IPS DF 4.7 (cell line): Measurements from ENCODE around the gene ACSF3.
"Not testable (repeated sequence)": the region's sequence is repeated elsewhere in the genome, so short reads cannot be mapped to it uniquely, and the experiment has no call there.

Experiments used
- DNase-seq: peaks from one replicate; pipeline ENCODE4 v3.0.0-alpha.2; 2013; ENCODE audit warnings: low spot score; ENCODE audit errors: extremely low read depth

The ACSF3 gene

DNA sequence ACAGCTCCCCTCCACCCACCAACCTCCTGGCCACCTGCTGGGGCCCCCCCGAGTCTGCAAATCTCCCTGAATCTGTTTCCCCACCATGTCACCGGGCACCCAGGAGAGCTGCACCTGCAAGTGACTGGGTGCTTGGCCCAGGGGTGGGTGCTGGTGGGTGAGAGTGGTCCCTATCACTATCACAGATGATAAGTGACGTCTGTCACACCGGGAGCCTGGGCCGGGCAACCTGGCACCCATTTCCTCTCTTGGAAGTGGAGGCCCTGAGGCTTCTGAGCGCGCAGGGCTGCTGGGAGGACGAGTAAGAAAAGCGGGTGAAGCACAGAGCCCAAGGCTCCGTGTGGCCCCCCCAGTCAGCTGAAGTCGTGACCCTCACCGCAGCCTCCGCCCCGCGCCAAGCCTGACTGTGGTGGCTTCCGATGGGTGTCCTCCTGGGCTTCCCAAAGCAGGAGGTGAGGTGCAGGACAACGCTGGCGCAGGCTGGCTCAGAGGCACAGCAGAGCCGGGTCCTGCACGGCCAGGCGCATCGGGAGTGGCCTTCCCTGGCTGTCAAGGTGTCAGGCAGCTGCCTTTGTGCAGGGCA, 21.0 kb upstream of the ACSF3 start:
- DNase-seq: no peak

DNA sequence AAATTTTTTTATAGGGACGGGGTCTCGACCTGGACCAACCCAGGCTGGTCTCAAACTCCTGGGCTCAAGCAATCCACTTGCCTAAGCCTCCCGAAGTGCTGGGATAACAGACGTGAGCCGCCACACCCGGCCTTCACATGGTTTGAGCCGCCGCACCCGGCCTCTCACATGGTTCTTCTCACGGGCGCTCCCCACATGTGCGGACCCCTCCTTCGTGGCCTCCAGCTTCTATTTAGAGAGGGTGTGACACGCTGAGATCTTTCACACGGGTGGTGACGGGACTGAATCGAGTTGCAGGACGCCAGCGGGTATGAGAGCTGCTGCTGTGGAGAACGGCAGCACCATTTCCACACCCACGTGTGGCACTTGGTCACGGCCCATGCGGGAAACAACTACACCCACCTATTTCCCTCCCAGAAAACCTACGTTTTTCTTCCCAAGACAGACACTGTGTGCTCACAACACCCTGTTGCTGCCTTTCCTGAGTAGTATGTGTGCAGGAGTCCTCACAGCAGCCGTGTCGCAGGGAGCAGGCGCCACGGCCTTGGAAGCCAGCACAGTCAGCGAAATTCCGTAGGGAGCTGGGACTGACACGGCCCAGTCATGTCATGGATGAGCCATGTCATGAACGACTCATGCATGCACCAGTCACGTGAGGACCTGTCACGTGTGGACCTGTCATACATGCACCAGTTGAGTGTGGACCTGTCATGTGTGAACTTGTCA, 20.1 kb upstream of the ACSF3 start:
- DNase-seq: no peak

DNA sequence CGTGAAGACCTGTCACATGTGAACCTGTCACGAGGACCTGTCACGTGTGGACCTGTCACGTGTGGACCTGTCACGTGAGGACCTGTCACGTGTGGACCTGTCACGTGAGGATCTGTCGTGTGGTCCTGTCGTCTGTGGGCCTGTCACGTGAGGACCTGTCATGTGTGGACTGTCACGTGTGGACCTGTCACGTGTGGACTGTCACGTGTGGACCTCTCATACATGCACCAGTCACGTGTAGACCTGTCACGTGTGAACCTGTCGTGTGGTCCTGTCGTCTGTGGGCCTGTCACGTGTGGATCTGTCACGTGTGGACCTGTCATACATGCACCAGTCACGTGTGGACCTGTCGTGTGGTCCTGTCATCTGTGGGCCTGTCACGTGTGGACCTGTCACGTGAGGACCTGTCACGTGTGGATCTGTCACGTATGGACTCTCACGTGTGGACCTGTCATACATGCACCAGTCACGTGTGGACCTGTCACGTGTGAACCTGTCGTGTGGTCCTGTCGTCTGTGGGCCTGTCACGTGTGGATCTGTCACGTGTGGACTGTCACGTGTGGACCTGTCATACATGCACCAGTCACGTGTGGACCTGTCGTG, 19.5 kb upstream of the ACSF3 start:
- DNase-seq: not testable (repeated sequence)

DNA sequence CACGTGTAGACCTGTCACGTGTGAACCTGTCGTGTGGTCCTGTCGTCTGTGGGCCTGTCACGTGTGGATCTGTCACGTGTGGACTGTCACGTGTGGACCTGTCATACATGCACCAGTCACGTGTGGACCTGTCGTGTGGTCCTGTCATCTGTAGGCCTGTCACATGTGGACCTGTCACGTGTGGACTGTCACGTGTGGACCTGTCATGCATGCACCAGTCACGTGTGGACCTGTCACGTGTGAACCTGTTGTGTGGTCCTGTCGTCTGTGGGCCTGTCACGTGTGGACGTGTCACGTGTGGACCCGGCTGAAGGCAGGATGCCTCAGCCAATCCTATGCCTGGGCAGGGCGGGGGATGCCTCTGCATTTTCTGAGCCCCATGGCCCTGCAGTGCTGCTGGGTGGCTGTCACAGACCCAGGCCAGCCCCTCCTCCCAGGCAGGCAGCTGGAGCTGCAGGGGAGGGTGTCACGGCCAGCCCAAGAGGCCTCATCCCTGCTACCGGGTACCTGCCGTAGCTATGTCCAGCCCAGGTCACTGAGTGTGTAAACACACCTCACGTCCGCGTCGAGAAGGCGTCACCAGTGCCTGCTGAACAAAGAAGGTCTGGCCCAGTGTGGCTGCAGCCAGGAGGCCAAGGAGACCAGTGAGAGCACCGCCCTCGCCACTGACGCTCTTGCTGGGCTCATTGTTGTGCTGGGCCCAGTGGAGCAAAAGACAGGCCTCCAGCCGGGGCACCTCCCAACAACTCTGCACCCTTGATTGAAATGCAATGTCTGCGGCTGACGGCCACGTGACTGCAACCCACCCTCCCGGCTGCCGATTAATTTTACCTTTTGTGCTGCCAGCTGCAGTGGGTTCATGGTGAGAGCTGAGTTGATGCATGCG, 18.6 kb upstream of the ACSF3 start:
- no peak for DNase-seq

DNA sequence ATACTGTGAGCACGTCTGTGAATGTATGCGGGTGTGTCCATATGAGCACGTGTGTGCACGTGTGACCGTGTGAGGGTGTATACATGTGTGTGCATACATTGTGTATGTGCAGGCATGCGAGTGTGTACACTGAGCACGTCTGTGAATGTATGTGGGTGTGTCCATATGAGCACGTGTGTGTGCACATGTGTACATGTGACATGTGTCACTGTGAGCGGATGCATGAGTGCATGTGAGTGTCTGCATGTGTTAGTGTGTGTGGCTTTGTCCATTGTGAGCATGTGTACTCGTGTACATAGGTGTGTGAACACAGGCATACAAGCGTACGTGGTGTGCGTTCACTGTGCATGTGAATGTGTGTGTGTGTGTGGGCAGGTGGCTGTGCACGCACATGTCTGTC, 17.5 kb upstream of the ACSF3 start:
- no peak for DNase-seq

DNA sequence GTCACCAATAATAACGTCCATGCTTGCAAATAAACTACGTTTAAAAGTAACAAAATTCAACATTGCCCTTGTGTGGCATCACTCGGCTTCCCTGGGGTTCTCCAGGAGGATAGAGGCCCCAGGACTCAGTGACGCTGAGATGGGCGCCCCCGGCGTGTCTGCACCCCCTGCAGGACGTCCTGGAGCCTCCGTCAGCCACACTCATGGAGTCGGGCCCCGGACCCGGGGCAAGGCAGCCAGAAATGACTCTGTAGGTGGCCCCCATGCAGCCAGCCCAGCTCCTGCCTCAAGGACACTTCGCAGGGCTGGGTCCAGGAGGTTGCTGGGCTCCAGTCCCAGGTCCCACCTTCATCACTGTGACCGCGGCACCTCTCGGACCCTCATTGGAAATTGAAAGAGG, 16.6 kb upstream of the ACSF3 start:
- DNase-seq: no peak

DNA sequence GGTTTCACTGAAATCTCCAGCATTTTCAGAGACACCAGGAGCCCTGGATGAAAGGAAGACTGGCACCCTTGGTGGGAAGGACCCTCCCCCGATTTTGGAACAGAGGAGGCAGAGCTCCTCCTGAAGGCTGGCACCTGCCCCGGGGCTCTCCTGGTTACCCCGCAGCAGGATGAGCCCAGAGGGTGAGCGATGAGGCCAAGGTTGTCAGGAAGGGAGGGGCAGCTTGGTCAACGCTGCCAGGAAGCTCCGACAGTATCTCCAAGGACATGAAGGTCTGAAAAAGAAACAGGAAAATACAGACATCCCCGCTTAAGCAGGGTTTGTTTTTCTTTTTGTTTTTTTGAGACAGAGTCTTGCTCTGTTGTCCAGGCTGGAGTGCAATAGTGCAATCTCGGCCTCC, 15.5 kb upstream of the ACSF3 start:
- no peak for DNase-seq

DNA sequence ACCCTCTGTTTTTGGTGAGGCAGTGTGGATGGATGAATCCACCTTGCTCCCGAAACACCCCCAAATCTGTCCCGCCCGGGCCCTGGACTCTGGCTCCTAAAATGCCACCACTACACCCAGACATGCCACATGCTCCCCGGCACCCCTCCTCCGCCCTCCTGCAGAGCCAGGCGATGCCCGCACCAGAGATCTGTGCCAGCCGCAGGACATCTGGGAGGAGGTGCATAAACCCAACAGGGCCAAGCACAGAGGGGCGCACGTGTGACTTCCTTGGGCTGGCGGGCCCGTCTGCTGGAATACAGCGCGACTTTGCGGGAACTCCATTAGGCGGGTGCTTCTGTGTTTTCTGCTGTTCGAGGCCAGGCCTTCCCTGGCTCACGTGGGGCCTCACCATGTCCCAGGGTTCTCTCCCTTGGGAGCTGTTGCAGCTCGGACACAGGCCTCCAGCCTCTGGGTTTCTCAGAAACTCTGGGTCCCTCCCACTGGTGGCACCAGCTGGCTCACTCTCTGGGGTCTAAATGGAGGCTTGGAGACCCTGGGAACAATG, 14.1 kb upstream of the ACSF3 start:
- no peak for DNase-seq

DNA sequence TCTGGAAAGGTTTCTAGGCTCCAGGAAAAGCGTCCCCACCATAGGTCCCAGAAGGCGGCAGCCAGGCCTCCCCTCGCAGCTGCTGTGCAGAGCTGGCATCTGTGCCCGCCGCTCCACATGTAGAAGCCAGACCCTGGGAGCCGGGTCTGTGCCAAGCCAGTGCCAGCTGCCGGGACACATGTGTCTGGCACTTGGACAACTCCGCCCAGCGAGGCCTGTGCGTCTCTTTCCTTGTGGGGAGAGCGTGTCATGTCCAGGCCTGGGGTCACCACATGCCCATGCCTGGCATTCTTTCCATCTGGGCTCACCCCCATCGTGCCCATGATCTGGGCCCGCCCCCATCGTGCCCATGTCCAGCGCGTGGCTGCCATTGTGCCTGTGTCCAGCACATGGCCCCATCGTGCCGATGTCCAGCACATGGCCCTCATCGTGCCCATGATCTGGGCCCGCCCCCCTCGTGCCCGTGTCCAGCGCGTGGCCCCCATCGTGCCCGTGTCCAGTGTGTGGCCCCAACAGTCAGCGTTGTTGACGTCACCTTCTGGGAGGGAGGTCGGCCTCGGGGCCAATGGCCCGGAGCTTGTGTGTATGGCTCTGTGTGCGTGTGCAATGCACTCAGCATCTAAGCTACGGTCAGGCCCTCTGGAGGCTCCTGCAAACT, 13.3 kb upstream of the ACSF3 start:
- DNase-seq: no peak

DNA sequence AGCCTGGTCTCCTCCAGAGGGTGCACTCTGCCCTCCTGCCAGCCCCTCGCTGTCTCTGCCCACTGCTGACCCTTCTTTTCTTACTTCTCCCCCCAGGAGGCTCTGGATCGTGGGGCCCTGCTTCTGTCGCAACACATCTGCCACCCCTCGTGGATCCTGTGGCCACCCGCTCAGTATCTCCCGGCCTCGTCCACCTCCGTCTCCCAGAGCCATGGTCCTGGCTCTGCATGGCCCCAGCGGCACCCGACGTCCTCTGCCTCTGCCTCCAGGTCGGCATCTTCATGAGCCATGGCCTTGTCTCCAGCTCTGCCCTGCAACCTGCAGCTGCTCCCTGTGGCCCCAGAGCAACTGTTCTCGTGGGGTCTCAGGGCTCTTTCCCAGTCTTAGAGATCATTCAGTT, 12.1 kb upstream of the ACSF3 start:
- DNase-seq: no peak

DNA sequence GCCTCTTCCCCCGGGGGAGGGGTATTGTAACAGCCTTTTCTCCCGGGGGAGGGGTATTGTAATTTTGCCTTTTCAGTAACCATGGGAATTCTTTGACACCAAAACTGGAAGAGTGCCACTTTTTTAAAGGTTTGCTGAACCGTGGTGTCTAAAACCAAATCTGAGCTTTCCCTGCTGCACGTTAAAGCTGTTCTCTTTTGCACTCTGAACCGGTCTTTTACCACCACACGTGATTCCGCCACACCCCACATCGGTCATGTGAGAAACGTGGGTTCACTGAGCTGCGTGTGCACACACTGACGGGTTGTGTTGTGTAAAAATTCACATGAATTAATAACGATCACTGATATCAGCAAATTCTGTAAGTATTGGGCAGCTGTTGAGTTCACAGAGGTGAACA, 9.2 kb upstream of the ACSF3 start:
- DNase-seq: no peak

DNA sequence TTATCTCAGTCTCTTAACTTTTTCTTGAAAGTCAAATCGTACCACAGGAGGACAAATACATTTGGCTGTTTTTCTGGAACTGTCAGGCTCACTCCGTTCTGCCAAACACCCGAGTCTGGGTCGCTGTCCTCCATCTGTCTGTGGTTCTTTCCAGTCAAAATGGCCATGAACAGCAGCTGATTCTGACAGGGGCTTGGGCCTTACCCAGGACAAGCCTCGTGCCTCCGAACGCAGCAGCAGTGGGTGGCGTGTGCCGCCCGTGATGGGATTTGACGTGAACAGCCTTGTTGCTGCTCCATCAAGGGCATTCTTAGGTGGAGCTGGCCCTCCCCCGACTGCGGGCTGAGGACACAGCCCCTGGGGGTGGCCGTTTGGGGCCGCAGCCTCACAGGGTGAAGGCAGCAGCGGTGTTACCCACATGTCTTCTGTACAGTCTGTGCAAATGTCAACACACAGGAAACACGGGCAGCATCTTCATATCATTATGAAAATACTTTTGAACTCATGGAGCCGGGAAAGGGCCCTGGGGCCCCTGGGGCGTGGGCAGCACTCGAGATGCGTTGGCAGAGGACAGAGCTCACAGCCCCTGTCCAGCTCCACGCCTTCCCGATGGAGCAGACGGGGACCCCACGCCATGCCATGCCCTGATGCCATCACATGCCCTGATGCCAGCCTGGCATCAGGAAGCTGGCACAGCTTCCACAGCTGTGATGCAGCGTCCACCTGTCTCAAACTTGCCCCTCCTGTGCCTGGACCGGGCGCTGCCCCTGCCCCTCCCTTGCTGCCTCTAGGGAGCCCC, 8.6 kb upstream of the ACSF3 start:
- no peak for DNase-seq

DNA sequence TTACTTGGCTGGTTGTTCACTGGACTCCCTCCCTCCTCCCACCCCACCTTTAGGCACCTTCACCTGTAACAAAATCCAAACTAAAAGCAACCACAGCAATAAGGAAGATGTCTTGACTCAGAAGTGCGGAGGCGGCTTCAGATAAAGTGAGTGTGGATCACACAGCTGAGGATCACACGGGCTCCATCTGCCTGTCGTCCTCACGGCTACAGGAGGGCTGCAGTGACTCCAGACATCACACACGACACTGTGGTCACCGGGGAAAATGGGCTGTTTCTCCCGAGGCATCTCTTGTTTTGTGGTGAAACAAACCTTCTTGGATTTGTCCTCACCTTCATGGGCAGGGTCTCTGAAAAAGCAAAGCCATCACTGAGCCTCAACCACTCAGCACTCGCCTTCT, 7.9 kb upstream of the ACSF3 start:
- no peak for DNase-seq

DNA sequence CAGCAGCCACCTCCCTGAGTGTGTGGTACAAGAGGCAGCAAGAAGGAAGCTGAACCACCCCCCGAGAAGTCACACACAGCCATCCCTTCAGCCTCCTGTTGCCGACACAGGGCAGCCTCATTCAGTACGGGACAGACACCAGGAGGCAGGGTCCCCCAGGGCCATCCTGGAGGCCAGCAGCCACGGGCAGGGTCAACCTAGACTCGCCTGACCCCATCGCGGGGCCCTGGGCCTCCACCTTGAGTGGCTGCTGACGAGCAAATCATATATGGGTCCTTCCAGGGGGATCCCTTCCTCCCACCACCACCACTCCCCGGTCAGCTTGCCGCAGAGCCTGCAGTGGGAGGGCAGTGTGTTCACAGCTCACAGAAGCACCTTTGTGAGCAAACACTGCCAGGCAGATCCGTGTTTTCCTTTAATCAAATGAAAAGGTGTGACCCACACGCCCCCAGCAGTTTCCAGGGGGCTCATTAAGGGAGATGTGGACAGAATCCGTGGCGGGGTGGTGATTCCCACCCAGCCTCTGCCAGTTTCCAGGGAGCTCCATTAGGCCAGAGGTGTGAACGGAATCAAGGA, 5.6 kb upstream of the ACSF3 start:
- DNase-seq: no peak

DNA sequence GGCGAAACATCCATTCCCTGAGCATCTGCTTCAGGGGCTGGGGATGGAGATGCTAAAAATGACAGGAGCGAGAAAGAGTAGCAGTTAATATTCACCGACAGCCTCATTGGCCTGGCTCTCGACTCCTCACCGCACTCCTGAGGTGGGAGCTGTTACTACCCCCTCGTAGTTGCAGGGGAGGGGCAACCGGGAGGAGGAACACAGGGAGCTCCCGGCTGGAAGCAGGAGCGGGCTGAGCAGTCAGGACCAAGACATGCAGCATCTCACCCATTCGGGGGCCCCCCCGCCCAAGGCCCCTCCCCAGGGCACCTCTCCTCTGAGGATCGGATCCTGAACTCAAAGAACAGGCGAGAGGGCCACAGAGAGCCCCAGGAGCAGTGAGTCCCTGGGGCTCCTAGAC, 4.5 kb upstream of the ACSF3 start:
- no peak for DNase-seq

DNA sequence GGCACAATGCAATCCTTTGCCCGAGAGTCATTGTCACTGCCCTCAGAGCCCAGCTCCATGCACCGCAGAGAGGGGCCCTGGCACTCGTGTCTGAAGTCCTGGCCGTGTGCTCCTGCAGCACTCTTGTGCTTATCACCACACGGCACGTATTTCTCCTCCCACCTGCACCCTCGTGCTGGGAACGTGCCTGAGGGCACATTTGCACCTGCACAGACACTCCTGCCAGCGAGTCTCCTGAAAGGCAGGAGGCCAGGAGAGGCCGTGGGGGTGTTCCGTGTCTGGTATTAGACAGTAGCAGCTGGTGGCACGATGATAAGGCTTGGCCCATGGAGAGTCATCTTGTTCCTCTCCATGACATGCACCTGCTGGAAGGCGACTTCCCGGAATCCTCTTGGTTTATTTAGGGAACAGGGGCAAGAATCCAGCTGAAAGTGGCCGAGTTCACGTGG, 3.4 kb upstream of the ACSF3 start:
- no peak for DNase-seq

DNA sequence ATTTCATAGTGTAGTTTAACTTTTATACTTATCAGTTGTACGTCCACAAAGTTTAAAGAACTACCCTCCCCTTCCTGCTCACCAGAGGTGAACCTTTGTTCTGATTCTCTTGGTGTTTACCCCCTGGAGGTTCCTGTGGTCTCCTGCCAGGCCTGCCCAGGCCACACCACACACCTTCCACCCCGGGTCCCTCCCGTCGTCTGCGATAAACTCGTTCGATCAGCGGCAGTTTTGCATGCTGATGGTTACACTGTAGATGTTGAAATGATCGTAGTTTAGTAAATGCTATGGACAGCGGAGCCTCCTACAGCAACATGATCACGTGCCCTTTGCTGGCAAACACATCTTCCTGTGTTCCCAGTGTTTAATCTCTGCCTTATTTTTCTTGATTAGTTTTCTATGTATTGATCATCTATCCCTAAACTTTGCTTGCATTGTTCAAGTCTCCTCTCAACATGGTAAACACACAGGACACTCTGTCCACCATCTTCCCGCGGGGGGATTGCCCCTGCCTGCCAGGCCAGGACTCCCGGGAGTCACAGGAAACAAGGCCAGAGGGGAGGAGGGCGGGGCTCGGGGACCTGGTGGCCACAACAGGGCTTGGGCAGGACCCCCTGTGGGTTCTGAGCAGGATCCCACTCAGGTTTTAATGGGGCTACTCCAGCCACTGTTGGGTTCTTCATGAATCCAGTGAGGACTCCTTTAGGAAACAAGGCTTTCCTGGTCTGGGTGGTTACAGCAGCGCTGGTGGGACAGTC, 2.8 kb upstream of the ACSF3 start:
- DNase-seq: no peak

DNA sequence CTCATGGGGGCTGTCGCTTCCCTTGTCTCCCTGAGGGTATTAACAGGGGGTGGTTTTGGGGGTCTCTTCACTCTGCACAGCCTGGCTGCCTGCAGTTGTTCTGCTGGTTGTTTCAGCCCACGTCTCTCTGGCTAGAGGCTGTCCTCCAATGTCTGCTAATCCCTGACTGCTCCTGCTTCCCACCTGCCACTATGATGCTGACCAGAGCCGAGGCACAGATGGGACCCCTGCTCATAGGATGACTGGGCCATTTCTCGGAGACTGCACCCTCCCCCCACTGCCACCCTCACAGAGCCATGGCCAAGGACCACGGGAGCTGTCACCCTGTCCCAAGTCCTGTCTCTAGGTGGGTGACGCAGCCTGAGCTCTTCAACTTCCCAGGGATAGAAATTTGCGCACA, 1.6 kb upstream of the ACSF3 start:
- no peak for DNase-seq

DNA sequence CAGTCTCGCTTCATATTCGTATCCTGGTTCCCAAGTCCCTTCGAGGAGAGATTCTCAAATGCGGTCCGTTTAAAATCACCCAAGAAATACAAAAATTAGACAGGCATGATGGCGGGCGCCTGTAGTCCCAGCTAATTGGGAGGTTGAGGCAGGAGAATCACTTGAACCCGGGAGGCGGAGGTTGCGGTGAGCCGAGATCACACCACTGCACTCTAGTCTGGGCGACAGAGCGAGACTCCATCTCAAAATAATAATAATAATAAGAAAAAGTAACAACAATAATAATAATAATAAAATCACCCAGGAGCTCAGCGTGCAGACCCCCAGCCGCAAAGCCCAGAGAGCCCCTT, 425 bp upstream of the ACSF3 start:
- DNase-seq: not testable (repeated sequence)
